CD4-positive, alpha-beta T cell treated with Interleukin-4 for 1 hour (primary cell): ENCODE data around the gene RPP40.
A peak's percentile ranks its signal among the peaks of the same experiment; 100 is the strongest.
"Not testable (repeated sequence)": the region's sequence is repeated elsewhere in the genome, so short reads cannot be mapped to it uniquely, and the experiment has no call there.

ENCODE experiments used
- DNase-seq, 2 donors: peaks; one replicate each; pipeline ENCODE4 v3.0.0-alpha.2; 2020 to 2022

Gene RPP40

GRCh38 chr6:5003604-5004372 is at the start of gene RPP40:
RPP40 (minus strand) TSS chr6:5004037; CDS start chr6:5004002, 35 bp downstream.
- DNase-seq: peak; percentile 98

GRCh38 chr6:5053038-5053437 is 49.2 kb upstream of the RPP40 start:
- DNase-seq: no peak

GRCh38 chr6:5051394-5051793 is 47.6 kb upstream of the RPP40 start:
- no peak for DNase-seq

GRCh38 chr6:5050009-5050408 is 46.2 kb upstream of the RPP40 start:
- DNase-seq: no peak

GRCh38 chr6:5046430-5046829 is 42.6 kb upstream of the RPP40 start:
- DNase-seq: no peak

- DNase-seq: no peak
Observed at GRCh38 chr6:5045416-5045815, 41.6 kb upstream of the RPP40 start.

- no peak for DNase-seq
Observed at GRCh38 chr6:5044866-5045265, 41.0 kb upstream of the RPP40 start.

- no peak for DNase-seq
Observed at GRCh38 chr6:5042436-5042835, 38.6 kb upstream of the RPP40 start.

- no peak for DNase-seq
Observed at GRCh38 chr6:5041955-5042354, 38.1 kb upstream of the RPP40 start.

- DNase-seq: no peak
Observed at GRCh38 chr6:5036269-5036668, 32.4 kb upstream of the RPP40 start.

- no peak for DNase-seq
Observed at GRCh38 chr6:5034736-5035135, 30.9 kb upstream of the RPP40 start.

GRCh38 chr6:5034328-5034727 is 30.5 kb upstream of the RPP40 start:
- peak in 1 of 2 donors; percentile 21 for DNase-seq

- not testable (repeated sequence) for DNase-seq
Observed at GRCh38 chr6:5033214-5033904, 29.5 kb upstream of the RPP40 start.

GRCh38 chr6:5032706-5033105 is 28.9 kb upstream of the RPP40 start:
- DNase-seq: not testable (repeated sequence)

- no peak for DNase-seq
Observed at GRCh38 chr6:5031150-5031549, 27.3 kb upstream of the RPP40 start.

GRCh38 chr6:5030596-5031136 is 26.8 kb upstream of the RPP40 start:
- DNase-seq: peak; percentile 69 to 74

GRCh38 chr6:5029609-5030008 is 25.8 kb upstream of the RPP40 start:
- no peak for DNase-seq

GRCh38 chr6:5028921-5029320 is 25.1 kb upstream of the RPP40 start:
- no peak for DNase-seq

GRCh38 chr6:5028301-5028700 is 24.5 kb upstream of the RPP40 start:
- no peak for DNase-seq

GRCh38 chr6:5025911-5026819 is 22.3 kb upstream of the RPP40 start:
- no peak for DNase-seq

GRCh38 chr6:5023923-5024322 is 20.1 kb upstream of the RPP40 start:
- no peak for DNase-seq

GRCh38 chr6:5020142-5020541 is 16.3 kb upstream of the RPP40 start:
- DNase-seq: no peak

GRCh38 chr6:5014072-5014561 is 10.3 kb upstream of the RPP40 start:
- DNase-seq: no peak
